Measurements from ENCODE around the gene HEPACAM2.

HEPACAM2 gene

DNA sequence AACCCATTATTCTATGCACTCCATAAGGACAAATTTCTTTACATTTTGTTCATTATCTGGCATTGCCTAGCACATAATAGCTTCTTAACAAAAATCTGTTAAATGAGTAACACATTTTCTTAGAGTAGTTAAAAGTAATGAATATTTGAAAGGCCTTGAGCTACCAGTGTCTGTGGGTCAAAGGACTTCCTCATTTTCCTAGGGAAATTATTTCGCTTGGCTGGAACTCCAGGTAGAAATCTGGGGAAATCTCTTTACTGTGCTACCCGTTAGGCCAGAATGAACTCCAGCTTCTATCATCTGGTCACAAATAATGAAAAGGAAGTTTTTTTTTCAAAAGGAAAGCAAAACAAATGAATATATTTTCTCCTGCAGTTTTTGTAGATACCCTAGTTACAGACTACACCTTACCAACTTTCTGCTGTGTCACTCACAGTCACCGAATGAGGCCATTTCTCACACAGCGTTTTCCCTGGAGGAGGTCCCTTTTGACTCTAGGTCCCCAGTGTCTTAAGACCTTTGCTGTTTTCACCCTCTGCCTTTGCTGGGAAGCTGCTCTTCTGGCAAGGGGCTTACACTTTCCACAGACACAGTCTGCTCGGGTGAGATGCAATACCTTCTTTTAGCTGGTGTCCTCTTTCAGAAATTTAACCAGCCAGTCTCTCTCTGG is 79.7 kb downstream of the HEPACAM2 start:
- DNase-seq, result no peak

DNA sequence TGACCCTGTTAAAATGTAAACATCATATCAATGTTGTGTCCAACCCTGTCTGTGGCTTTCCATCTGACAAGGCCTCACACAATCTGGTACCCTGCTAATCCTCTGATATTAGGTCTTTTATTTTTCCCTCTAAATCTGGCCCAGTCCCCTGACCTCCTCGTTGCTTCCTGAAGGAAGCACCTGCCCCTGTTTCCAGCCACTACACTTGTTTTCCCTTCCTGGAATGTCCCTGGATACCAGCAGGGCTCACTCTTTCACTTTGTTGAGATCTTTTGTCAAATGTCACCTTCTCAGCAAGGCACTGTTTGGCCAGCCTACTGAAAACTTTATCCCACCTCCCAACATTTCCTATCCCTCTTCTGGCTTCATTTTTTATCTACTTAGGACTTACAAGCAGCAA is 80.2 kb downstream of the HEPACAM2 start:
- no peak for DNase-seq

DNA sequence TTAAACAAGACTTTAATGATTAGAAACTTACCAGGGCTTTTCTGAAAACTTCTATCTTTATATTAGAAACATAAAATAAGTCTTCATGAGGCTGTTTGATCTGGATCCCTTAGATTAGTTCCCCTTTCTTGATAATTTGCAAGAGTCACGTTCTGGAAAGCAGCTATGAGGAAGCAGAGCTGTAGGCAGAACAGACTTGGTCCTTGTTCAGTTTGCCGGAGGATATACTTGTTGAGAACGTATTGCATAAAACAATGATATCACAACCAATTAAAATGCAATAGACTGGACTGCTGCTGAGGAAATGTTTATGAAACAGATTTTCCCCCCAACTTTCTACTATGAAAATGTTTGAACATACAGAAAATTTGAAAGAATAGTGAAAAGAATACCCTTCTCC is 80.9 kb downstream of the HEPACAM2 start:
- DNase-seq, result no peak

GRCh38 chr7:93142127-93142526 is 84.1 kb downstream of the HEPACAM2 start:
- DNase-seq, result no peak

DNA sequence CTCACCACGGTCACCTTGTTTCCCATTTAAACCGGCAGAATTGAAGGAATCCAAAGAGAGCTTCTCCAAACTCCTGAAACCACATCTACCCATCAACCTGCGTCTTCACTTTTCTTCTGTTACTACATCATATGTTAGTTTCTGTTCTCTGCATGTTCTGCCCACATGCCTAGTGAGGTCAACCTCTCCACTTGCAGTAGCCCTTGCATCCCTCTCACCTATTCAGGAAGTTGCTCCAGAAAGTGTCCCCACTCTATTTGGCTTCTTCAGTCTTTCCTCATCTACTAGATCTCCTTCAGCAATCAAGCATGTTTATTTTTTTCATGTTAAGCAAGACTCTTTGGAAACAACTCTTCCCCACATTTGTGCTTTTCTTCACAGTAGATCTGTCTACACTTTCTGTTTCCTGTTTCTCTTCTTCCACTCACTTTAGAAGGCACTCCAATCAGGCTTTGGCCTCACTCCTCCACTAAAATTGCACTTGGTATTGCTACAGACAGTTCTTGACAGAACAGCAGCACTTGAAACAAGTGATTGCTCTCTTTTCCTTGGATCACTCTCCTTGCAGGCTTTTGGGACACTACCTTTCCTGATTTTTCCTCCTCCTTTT is 85.6 kb downstream of the HEPACAM2 start:
- no peak for DNase-seq

GRCh38 chr7:93138576-93138975 is 87.7 kb downstream of the HEPACAM2 start:
- no peak for DNase-seq
